ENCODE results near the gene INVS.

DNA sequence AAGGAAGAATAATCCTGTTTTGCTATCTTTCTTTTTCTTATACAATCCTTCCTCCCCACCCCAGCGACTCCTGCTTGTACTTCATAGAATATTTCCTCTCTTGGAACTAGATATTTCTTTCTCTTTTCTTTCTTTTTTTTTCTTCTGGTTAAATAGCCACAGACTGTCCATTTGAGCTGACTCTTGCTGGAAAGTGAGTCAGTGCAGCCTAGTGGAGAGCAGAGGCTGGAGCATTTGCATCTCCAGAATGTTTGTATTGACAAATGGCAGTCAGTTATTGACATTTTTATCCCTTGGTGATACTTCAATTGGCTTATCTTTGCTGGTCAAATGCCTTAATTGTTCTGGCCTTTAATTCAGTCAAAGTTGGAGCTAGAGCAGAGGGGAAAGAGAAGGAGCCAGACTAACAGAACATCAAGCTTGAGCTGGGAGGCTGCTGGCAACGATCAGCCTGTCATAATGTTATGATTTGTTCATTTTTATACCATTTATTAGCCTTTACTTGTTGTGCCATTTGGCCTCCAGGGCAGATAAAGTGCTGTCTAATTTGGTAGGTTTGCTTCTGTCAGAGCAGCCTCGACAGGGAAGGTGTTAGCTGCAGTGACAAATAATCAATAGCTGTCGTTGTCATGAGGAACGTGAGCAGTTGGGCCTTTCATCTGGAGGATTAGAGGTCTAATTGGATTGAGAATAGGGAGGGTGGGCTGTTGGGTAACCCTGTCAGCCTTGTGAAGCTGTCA is 69.0 kb downstream of the INVS start:
- TF ChIP-seq, protein P1, sequence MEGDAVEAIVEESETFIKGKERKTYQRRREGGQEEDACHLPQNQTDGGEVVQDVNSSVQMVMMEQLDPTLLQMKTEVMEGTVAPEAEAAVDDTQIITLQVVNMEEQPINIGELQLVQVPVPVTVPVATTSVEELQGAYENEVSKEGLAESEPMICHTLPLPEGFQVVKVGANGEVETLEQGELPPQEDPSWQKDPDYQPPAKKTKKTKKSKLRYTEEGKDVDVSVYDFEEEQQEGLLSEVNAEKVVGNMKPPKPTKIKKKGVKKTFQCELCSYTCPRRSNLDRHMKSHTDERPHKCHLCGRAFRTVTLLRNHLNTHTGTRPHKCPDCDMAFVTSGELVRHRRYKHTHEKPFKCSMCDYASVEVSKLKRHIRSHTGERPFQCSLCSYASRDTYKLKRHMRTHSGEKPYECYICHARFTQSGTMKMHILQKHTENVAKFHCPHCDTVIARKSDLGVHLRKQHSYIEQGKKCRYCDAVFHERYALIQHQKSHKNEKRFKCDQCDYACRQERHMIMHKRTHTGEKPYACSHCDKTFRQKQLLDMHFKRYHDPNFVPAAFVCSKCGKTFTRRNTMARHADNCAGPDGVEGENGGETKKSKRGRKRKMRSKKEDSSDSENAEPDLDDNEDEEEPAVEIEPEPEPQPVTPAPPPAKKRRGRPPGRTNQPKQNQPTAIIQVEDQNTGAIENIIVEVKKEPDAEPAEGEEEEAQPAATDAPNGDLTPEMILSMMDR (IDR thresholded peaks at IDR 0.05): no peak
- TF ChIP-seq POLR2A (IDR thresholded peaks at IDR 0.05): no peak
